Stimulated activated CD4-positive, alpha-beta T cell treated with anti-CD3 and anti-CD28 coated beads, Interleukin-12 subunit alpha, Interleukin-12 subunit beta, amount 100 ng/mL, for 48 hours (primary cell): ENCODE measurements around the gene MRAS.

Experiments used
- DNase-seq, 3 donors: peaks; one replicate each; pipeline ENCODE4 v3.0.0-alpha.2; 2020; ENCODE audit warnings: low read depth in 2 of 3, low spot score in 1 of 3

Gene MRAS

DNA sequence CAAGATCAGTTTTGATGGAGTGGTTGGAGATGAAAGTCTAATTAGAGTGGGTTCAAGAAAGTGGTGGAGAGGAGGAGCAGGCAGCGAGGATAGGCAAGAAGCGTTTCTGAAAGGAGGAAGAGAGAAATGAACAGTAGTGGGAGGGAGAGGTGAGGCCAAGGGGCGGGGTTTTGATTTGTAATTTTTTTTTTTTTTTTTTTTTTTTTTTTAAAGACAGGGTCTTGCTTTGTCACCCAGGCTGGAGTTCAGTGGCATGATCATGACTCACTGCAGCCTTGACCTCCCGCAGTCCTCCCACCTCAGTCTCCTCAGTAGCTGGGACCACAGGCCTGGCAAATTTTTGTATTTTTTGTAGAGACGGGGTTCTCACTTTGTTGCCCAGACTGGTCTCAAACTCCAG, 36.6 kb downstream of the MRAS start:
- DNase-seq, result no peak

DNA sequence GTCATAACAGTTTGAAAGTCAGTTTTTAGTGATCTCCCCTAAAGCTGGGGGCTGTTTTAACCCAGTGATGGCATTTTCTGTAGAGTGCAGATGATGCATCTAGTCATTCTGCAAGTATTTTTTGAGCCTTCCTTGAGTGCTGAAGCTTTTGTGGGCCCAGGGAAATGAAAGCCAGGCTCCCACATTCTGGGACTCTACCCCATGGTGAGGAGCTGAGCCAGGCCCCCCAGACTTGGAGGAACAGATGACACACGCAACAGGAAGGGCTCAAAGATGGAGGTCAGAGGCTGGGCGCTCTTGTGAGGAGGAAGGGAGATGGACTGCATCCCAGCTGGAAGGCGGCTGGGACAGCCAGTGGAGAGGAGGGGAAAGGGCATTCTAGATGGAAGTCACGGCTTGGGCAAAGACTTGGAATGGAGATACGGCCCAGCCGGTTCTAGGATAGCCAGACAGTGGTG, 40.8 kb downstream of the MRAS start:
- DNase-seq, result no peak

DNA sequence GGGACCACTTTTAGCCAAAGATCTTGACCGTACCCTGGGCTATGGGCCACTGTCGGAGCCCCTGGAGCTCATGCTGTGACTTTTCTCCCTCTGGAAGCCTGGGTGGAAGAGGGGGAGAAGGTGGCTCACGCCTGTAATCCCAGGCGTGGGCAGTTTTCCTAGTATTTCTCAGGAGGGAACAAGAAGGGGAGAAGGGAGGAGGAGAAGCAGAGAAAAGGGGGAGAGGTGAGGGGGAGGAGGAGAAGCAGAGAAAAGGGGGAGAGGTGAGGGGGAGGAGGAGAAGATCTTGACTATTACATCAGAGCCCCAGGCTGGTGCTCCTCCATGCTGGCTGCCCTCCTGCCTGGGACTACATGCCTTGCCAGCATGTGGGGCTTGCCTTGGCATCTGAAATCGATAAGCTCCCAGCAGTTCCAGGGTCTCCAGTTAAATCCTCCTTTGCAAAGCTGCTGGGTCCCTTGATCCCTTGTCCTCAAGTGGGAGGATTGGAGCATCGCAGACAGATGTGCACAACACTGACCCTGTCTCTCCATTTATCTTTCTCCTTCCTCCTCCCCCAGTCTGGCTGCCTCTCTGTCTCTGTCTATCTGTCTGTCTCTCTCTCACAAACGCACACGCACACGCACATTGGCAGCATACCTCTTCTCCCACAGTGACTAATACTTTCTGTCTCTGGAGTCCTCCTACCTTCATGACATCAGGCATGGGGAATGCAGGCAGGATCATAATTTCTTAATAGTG, 41.6 kb downstream of the MRAS start:
- no peak for DNase-seq

DNA sequence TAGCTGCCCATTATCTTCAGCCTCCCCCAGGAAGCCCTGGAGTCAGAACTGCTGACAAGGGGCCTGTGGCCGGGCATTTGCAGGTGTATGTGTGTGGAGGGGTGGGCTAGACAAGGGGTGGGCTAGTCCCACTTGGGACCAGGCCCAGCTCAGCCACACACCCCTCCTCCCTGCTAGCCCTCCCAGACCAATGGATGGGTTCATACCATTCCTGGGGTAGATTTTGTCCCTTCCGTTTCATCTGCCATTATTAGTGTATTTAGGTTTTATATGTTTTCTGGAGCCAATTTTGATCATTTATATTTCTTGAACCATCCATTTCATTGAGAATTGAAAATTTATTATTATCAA, 42.2 kb downstream of the MRAS start:
- DNase-seq, result no peak

DNA sequence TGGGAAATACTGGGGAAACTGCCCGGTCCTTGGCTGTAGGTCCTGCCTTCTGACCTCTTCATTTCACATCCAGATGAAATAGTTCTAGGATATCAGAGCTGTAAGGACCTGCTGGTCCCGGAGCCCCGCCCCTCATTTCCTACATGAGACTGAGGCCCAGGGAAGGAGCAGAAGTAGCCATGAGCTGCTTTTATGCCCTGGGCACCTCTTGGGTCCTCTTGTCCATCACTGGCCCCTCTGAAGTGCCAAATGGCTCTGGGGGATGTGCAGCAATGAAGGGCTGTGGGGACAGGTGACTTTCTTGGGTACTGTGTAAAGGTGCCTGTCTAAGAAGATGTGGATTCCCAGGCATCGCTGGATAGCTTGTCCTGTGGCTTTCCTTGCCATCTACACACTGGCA, 45.8 kb downstream of the MRAS start:
- no peak for DNase-seq

DNA sequence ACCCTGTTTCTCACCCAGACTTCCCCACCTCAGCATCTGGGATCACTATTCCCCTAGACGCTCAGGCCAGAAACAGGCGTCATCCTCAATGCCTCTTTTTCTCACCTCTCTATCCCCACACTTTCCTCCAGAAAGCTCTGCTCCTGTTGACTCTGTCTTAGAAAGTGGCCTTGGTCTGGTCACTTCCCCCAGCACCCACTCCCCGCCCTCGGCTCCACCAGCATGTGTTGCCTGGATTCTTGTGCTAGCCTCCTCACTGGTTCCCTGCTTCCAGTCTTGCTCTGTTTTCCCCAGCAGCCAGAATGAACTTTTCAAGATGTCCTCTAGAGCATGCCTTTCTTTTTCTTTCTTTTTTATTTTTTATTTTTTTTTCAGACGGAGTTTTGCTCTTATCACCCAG, 46.3 kb downstream of the MRAS start:
- no peak for DNase-seq

DNA sequence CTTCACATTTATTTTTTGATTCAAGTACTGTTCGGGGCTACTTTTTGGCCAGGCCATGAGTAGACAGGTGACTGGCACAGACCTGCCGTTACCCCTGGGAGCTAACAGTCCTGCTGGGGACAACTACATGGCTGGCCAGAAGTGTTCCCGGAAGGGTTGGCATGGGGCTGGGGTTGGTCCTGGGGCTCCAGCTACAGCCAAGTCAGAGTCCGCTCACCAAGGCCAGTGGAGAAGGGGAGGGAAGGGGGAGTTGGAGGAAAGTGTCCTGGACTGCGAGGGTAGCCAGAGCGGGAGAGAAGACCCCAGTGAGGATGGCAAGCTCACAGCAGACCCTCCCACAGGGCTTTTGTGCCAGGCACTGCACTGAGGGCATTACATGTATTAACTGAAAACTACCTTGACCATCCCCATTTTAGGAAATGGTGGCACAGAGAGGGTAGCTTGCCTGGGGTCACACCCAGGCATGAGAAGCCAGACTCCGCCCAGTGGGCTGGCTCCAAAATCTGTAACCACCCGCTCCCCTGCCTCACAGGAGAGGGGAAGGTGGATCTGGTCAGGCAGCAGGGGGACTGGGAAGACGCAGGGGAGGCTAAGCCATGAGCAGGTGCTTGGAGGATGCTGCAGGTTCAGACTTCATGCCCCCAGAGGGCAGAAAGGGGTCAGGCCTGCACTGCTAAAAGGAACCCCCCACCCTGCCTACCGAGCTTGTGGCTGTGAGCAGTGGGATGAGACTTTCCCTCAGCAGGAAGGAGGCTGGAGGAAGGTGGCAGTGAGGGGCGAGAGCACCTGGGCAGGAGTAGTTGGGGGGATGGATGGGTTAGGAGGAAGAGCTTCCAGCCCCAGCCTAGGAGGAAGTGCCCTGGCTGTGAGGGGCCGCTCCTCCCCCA, 47.7 kb downstream of the MRAS start:
- DNase-seq, result no peak

DNA sequence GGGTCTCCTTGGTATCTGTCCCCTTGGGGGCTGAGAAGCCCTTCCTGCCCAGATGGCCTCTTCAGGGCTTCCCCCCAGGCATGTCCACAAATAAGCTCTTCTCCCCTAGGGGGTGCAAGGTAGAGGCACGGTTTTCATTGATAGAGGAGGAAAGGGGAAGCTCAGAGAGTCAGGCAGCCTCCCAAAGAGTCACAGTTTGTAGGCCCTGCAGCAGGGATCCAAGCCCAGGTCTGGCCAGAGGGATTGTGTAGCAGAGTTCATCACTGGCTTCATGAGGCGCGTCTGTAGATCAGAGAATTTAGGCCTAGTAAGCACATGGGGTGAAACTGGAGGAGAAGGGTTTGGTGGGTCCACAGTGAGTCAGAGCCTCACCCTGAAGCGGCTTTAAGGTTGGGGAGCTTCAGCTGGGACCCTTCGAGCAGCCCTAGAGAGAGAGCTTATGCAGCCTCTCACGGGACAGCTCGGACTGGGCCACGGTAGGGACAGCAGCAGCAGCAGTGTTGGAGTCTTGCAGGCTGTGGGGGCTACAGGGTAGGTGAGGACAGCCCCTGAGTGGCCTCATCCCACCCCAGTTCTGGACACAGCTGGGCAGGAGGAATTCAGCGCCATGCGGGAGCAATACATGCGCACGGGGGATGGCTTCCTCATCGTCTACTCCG, 48.5 kb downstream of the MRAS start:
- DNase-seq, result no peak

DNA sequence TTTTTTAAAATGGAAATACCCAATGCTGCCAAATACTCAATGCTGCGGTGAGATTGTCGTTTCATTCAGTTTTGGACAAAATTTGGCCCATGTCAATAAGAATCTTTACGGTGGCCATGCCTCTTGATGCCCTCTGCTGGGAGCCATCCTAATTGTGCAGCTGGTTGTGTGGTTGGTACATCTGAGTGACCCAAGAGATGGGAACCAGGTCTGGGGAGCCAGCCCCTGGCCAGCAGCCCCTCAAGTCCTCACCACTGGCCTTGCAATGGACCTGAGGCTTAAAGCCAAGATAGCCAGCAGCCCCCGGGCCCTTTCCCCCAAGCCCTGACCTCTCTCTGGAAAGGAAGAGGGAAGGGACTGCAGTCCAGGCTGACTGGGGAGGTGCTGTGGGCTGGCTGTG, 49.6 kb downstream of the MRAS start:
- no peak for DNase-seq

DNA sequence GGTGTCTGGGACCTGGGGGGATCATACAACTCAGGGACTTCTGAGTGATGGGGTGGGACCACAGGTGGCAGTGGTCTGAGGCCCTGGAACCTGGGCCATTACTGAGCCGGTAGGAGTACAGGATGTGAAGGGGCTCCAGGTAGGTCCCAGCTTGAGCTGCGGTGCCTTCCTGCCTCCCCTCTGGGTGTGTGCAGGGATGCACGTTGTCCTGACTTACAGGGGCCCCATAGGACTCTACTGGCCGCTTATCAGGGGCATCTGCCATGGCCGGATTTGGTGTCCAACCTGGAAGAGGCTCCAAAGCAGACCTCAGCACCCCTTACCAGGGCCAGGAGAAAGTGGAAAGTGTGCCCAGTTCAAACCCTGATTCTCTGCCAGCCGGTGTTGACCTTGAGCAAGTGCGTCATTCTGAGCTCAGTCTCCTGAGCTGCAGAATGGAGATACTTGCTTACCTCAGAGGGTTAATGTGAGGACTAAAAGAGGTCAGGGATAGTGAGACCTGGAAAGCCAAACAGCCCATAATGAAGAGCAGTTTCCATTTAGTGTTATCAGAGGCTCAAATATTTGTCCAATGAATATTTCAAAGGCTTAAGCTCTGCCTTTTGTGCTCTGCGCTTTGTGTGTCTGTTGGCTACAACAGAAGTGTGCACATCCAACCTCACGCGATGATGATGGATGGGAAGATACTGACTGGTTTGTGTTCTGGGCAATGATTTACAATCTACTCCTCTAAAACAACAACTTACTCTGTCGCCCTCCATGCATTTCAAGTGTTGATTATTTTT, 50.6 kb downstream of the MRAS start:
- DNase-seq, result no peak

DNA sequence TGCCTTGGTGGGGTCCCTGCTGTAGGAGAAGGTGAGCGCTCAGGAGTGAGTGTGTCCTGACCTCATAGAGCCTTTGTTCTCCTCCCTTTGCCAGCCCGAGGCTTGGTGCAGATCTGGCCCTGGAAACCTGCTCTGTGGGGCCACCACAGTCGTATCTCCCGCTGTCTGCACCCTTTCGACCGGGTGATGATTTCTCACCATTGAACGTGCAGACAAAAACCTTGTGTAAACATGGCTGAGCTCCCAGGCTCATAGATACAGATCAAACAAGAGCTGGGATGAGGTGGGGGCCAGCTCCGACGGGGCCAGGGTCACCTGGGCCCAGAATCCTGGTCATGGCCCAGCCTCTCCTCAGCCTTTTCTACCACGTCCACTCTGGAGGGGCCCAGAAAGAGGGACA, 51.4 kb downstream of the MRAS start:
- DNase-seq, result no peak

DNA sequence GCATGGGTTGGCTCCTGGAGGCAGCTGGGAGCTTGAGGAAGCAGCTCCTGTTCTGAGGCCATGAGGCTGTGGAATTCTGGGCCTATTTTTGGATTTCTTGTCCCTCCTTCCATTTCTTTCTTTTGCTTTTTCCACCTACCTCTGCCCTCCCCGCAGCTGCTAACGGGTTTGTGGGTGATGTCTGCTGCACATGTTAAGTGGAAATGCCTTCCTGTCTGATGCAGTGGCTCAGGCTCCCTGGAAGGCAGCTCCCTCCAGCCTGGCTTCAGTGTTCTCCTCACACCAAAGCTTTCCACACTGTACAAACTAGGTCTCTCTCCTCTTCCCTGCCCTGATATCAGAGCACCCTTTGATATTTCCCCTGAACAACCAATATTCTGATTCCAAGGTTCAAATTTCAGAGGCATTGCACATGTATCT, 52.3 kb downstream of the MRAS start:
- DNase-seq, result no peak

DNA sequence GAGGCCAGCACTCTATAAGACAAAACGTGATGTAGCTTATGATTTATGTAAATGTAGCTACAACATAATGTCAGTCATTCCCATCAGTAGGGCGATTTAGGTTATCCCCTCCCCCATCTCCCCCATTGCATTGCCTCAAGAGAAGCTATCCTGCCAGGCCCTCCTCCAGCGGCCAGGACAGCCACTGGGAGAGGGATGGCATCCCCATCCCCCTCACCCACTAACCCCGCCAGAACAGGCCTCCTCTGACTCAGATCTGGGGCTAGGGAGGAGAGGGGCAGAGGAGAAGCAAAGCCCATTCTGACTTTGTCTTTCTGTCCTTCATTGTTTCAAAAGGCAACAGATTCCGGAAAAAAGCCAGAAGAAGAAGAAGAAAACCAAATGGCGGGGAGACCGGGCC, 53.5 kb downstream of the MRAS start:
- no peak for DNase-seq

DNA sequence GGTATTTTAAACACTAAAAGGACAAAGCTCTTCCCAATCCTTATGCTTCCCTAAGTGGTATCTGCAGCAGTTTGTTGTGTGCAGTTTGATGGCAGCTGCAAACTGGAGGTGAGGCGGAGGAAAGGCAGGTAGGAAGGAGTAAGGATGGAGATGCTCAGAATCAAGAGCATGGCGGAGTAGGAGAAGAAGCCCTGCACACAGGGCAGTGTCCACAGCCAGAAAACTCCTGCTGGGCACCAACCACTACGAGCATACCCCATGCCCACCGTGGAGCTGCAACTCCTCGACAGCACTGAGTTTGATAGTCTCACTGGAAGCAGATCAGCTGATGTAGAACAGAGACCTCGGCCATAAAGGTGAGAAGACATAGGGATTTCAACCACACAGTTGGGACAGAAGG, 55.7 kb downstream of the MRAS start:
- DNase-seq, result no peak

DNA sequence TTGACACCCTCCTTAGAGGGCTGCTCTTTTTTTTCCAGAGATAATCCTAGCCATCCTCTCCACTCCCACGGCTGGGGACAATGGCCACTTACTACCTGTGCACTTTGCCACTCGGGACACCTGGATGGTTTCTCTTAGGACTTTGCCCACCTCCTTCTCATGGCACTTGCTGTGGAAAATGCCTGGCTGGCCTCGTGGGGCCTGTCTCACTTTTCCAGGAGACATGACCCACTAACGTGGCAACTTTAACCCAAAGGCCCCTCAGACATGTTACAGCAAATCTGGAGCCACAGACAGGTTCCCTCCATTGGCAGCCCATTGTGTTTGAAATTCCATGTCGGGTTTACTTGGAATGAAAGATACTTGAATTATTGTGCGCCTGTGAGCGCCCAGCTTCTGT, 56.6 kb downstream of the MRAS start:
- DNase-seq, result no peak

DNA sequence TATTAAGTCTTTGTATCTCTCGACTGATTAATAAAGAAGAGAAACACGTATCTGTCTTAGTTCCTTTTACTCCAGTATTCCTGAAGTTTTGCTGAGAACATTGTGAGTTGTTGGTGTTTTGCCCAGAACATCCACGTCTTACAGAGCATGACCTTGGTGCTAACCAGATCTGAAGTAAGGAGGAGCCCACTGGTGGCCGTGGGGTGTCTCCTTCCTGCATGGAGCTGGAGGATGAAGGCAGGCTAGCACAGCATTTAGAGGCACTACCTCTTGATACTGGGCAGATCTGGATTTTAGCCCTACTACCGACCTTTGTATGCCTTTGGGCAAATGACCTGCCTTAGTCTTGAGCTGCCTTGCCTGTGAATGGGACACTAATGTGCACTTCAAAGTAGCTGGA, 57.1 kb downstream of the MRAS start:
- no peak for DNase-seq

DNA sequence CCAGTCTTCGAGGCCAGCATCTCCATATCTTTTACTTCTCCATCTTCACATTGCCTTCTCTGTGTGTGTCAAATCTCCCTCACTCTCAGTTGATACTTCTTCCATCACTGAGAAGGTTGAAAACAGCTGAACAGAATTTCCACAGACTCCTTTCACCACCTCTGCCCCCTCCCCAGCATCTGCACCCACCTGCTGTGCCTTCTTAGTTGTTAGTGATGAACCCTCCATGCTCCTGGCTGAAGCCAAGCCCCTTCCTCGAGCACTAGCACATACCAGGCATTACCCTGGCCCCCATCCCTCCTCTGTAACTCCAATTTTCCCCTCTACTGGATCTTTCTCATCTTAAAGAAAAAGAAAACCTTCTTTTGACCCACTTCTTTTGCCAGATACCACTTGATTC, 58.2 kb downstream of the MRAS start:
- no peak for DNase-seq

DNA sequence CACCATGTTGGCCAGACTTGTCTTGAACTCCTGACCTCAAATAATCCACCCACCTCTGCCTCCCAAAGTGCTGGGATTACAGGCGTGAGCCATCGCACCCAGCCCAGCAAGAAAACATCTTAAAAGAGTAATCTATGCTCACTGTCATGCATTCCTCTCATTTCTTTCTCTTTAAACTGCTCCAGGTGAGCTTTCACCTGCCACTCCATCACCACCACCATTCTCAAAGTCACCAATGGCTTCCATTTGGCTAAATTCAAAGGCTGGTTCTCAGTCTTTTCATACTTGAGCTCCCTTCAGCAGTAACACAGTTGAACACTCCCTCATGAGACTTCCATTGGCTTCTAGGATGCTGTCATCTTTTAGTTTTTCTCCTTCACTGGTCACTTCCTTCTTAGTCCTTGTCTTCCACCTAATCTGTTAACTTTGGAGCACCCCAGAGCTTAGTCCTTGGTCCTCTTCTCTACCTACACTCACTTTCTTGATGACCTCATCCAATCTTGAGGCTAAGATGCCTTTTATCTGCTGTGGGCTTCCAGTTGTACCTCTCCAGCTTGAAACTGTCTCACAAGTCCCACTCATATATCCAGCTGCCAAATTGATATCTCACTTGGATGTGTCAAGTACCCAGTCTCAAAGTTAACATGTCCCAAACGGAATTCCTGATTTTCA, 59.0 kb downstream of the MRAS start:
- DNase-seq, result no peak

DNA sequence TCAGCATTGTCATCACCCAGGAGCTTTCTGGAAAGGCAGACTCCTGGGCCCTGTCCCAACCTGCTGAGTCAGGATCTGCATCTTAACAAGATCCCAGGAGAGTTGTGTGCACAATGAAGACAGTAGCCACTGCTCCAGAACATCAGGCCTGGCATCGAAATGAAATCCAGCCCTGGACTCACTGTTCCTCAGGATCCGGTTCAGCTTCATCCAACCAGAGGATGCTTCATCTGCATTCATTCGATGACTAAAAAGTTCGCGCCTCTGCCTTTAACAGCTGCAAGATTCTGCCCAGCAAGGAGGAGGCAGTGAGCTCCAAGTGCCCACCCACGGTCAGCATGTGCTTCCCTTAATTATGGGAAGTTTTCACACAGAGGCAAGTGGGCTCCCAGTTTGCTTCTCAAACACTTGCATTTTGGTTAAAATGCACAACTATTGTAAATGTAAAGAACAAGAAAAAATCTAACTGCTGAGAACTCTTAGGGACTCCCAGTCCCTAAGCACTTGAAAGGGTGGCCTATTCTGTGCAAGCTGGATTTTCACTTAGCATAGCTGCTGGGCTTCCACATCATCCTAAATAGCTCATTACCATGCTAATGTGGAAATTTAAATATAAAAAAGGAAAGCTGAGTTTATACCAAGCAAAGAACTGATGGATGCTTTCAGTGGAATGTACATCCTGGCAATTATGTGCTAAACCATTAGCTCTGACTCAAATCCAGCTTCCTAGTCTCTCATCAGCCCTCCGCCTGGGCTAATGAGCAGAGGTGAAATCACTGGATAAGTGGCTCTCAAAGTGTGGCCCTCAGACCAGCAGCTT, 60.6 kb downstream of the MRAS start:
- no peak for DNase-seq
